Central memory CD8-positive, alpha-beta T cell (primary cell): Measurements from ENCODE around the gene TET3.

Experiments used
- ATAC-seq: fragments of 150-1000 bp; cut with Tn5 transposase; replicated peaks from 2 replicates; pipeline ENCODE4 v1.10.0; 2022; ENCODE audit warnings: mild to moderate bottlenecking, moderate FRiP score, moderate number of reproducible peaks; ENCODE audit not compliant: poor library complexity, severe bottlenecking; ENCODE audit errors: extremely low read depth
- DNase-seq, 2 donors: peaks; one replicate each; pipeline ENCODE4 v3.0.0; 2021; ENCODE audit warnings: low spot score in 2 of 2
- H3K27ac Mint-ChIP-seq: one replicate; pipeline ENCODE4 v1.8.0; 2022; ENCODE audit warnings: low read depth, mild to moderate bottlenecking, moderate library complexity, mixed read lengths
- H3K27me3 Mint-ChIP-seq: one replicate; pipeline ENCODE4 v1.8.0; 2022; ENCODE audit warnings: mixed read lengths
- H3K36me3 Mint-ChIP-seq: one replicate; pipeline ENCODE4 v1.8.0; 2022; ENCODE audit warnings: mild to moderate bottlenecking, moderate library complexity, mixed read lengths; ENCODE audit not compliant: insufficient read depth
- H3K4me1 Mint-ChIP-seq: one replicate; pipeline ENCODE4 v1.8.0; 2022; ENCODE audit warnings: mixed read lengths
- H3K4me3 Mint-ChIP-seq: one replicate; pipeline ENCODE4 v1.8.0; 2022; ENCODE audit warnings: mild to moderate bottlenecking, moderate library complexity, mixed read lengths
- H3K9me3 Mint-ChIP-seq: one replicate; pipeline ENCODE4 v1.8.0; 2022; ENCODE audit warnings: mixed read lengths

Gene TET3

DNA sequence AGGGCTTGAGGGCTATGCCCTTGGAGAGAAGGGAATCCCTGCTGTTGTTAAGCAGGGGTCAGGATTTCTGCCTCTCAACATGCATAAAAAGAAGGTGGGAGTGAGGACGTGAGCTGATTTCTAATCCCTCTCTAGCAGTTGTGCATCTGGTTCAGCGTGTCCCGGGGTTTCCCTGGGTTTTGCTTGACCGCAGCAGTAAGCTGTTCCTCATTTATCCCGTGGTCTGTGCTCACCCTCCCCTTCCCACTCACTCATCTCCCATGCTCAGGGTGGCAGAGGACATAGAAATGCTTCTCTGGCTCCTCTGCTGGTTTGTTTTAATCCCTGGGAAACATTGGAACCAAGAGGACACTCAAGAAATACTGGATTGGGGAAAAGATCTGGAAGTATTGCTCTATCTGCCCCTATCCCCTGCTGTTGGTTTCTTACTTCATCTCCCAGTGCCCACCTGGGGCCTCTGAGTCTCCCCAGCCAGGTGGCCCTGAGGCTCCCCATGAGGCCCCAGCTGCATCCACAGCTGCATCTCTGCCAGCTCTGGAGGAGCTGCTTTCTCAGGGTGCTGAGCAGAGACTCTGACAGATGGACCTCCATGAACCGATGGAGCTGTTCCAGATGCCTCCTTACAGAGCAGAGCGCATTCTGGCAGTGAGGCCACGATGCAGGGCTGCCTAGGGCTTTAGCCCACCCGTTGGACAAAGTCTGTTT lies 36.1 kb downstream of the TET3 start:
- DNase-seq (no peak), ATAC-seq (no peak)
- H3K4me1 Mint-ChIP-seq = peaks cover 40% of the 10 kb centered on the region
- H3K36me3 Mint-ChIP-seq = peaks cover 6% of the 10 kb centered on the region
- no peaks in the 10 kb centered on the region for H3K9me3 Mint-ChIP-seq
- no peaks in the 10 kb centered on the region for H3K27me3 Mint-ChIP-seq
- no peak overlapping the region for H3K27ac Mint-ChIP-seq
- H3K4me3 Mint-ChIP-seq = no peak overlapping the region

DNA sequence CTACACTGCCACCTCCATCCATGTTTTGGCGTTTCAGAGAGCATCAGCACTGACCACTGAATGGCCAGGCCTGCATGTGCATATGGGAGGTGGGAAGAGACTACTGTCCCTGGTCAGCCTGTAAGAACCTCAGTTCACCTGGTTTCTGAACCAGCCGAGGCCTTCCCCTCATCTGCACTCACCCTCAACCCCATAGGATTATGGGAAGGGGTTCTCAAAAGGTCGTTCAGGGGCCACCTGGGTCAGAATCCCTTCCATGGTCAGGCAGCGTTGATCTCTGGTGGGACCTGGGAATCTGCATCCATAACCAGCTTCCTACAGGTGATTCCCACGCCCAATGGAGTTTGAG lies 36.7 kb downstream of the TET3 start:
- H3K27ac Mint-ChIP-seq = no peak overlapping the region

DNA sequence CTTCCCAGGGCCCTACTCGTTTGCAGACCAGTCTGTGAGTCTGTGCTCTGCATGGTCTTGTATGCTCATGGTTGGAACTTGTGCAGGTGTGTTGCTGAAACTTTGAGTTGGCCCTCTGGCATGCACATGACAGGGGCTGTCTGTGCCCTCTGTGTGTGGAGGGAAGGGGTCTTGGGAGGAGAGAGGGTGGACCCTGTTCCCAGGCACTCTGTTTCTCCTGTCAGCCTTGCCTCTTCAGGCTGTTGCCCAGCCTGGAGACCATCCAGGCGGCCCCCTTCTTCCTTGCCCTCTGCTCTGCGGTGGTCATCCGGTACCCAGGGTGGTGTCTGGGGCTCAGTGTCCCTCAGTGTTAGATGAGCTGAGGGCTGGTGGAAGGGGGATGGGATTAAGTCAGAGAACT lies 39.5 kb downstream of the TET3 start:
- H3K9me3 Mint-ChIP-seq = no peaks in the 10 kb centered on the region
- DNase-seq (no peak), ATAC-seq (no peak)
- H3K27me3 Mint-ChIP-seq = no peaks in the 10 kb centered on the region
- H3K36me3 Mint-ChIP-seq = peaks cover 2% of the 10 kb centered on the region
- H3K27ac Mint-ChIP-seq = no peak overlapping the region
- no peak overlapping the region for H3K4me3 Mint-ChIP-seq
- H3K4me1 Mint-ChIP-seq = peaks cover 36% of the 10 kb centered on the region

More for the DNA sequence above, 36.7 kb downstream of the TET3 start:
- Mint-ChIP-seq H3K36me3 (peaks cover 6% of the 10 kb centered on the region), H3K4me1 (peaks cover 43% of the 10 kb centered on the region), H3K4me3 (no peak overlapping the region), H3K9me3 (no peaks in the 10 kb centered on the region), H3K27me3 (no peaks in the 10 kb centered on the region)
- no peak for DNase-seq
- ATAC-seq = no peak

DNA sequence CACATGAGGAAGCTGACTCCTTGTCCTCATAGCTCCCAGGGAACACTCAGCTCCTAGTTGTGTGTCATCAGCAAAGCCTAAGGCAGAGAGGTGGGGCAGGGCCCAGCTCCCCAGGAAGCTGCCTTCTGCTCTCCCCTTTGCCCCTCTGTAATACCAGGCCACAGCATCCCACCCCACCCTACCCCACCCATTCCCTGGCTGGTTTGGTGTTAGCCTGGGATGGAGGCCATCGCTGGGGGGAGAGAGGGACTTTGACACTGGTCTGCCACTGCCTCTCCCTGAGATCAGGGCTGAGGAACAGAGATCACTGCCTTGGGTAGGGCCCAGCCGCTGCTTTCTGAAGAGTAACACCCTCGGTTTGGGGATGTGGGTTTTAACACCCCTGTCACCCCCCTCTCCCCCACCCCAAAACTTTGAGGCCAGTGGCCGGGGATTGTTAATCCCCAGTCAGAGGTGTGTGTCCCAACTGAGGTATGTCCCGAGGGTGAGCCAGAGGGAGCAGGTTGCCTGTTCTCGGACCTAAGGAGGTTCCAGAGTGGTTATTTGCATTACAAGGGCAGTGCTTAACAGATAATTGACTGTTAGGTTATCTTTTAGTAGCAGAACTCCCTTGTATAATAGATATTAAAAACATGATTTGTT lies 41.4 kb downstream of the TET3 start:
- ATAC-seq = peak; percentile 68
- Mint-ChIP-seq H3K27me3 (no peaks in the 10 kb centered on the region), H3K4me1 (peaks cover 36% of the 10 kb centered on the region), H3K4me3 (peak overlapping the region; percentile 42), H3K36me3 (peaks cover 5% of the 10 kb centered on the region), H3K9me3 (no peaks in the 10 kb centered on the region), H3K27ac (peak overlapping the region; percentile 77)
- DNase-seq = no peak

DNA sequence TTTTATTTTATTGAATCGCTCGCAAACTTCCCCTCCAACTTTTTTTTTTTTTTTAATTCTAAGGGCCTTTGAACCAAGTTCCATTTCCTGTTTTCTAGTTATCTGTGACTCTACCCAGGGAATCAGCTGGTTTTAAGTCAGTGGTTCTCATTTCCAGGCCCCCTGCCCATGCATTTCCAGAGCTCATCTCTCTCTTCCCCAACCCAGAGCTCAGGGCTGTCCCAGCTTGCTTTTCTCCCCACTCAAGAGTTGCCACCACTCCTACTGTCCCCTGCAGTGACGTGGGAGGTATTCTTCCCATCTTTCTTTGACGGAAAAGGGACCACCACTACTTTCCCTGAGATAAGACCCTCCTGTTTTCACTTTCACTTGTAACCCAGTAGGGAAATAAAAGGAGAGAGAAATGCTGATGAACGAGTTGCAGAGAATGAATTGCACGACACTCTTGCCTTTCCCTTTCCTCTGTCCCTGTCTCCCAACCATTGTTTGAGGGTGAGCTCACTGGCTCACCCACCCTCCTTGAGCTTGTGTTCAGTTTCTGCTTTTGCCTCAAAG lies 42.1 kb downstream of the TET3 start:
- peak overlapping the region; percentile 42 for H3K4me3 Mint-ChIP-seq
- peak overlapping the region; percentile 77 for H3K27ac Mint-ChIP-seq
- peaks cover 4% of the 10 kb centered on the region for H3K36me3 Mint-ChIP-seq
- H3K9me3 Mint-ChIP-seq = no peaks in the 10 kb centered on the region
- DNase-seq (no peak), ATAC-seq (no peak)
- no peaks in the 10 kb centered on the region for H3K27me3 Mint-ChIP-seq
- peaks cover 41% of the 10 kb centered on the region for H3K4me1 Mint-ChIP-seq

DNA sequence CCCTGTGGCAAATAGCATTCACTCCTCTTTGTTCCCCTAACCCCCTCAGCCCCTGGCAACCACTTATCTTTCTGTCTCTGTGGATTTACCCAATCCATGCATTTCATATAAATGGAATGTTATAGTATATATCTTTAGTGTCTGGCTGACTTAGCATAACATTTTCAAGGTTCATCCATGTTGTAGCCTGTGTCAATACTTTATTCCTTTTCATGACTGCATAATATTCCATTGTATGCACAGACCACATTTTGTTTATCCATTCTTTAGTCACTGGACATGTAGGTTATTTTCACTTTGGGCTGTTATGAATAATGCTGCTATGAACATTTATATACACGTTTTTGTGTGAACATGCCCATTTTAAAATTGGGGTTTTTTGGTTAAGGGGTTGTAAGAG lies 42.8 kb downstream of the TET3 start:
- Mint-ChIP-seq H3K9me3 (no peaks in the 10 kb centered on the region), H3K27me3 (no peaks in the 10 kb centered on the region), H3K36me3 (peaks cover 11% of the 10 kb centered on the region), H3K4me3 (no peak overlapping the region), H3K27ac (peak overlapping the region; percentile 77), H3K4me1 (peaks cover 48% of the 10 kb centered on the region)
- DNase-seq (no peak), ATAC-seq (no peak)

DNA sequence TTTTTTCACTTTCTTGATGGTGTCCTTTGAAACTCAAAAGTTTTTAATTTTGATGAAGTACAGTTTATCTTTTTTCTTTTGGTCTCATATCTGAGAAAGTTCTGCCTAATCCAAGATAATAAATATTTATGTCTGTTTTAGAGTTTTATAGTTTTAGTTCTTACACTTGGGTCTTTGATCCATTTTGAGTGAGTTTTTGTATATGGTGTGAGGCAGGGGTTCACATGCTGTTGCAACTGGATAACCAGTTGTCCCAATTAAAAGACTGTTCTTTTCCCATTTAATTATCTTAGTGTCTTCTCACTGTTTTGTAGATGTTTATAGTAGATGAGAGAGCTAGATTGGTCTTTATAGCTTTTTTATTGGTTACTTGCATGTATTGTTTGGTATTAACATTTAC lies 43.6 kb downstream of the TET3 start:
- Mint-ChIP-seq H3K4me1 (peaks cover 55% of the 10 kb centered on the region), H3K4me3 (no peak overlapping the region)

DNA sequence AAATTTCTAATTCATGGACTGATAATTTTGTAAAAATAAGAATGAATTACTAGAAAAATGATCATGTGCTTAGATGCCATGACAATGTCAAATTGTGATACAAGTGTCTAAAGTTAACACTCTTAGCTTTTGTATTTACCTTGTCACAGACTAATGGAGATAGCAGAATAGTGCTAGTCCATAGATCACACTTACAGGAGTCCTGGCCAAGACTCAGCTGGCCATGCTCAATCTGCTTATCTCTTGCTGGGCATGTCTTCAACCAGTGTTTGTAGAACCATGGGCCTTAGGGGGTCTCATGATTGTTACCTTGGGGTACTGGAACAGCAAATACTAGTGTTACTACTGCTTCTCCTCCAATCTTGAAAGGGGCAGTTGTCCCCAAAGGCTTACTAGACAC lies 44.0 kb downstream of the TET3 start:
- ATAC-seq = no peak
- Mint-ChIP-seq H3K4me1 (peaks cover 57% of the 10 kb centered on the region), H3K27me3 (no peaks in the 10 kb centered on the region), H3K36me3 (peaks cover 13% of the 10 kb centered on the region), H3K27ac (no peak overlapping the region), H3K4me3 (no peak overlapping the region), H3K9me3 (no peaks in the 10 kb centered on the region)
- no peak for DNase-seq

More for the DNA sequence above, 43.6 kb downstream of the TET3 start:
- H3K9me3 Mint-ChIP-seq = no peaks in the 10 kb centered on the region
- no peak overlapping the region for H3K27ac Mint-ChIP-seq
- ATAC-seq (no peak), DNase-seq (no peak)
- peaks cover 12% of the 10 kb centered on the region for H3K36me3 Mint-ChIP-seq
- no peaks in the 10 kb centered on the region for H3K27me3 Mint-ChIP-seq

DNA sequence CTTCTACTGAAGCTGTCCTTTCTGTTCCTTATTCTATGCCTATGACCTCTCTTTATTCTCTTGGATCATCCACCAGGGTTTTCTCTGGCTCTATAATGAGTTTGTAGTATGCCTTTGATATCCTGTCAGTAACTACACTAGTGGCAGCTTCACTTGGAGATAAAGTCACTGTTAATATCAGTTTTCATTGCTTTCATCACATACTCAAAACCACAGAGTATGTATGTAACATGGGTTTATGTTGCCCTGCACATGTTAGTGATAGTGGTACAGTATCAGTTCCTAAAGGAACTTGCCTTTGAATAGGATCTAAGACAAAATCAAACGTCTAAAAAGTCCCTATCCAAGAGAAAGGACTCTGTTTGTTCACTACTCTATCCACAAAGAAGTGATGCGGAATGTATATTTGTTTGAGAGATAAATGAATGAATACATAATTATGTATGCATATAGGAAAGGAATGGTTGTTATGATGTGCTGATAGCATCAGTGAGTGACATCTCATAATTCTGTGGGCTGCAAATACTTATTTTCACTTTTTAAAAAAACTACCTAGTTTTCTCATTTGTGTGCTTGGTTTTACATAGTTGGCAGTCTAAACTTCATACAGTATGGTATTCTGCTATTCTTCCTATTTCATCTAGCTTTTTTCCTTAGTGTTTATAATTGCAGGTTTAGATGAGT lies 45.1 kb downstream of the TET3 start:
- Mint-ChIP-seq H3K4me3 (no peak overlapping the region), H3K36me3 (peaks cover 20% of the 10 kb centered on the region), H3K27ac (peak overlapping the region; percentile 94), H3K9me3 (no peaks in the 10 kb centered on the region), H3K27me3 (no peaks in the 10 kb centered on the region), H3K4me1 (peaks cover 62% of the 10 kb centered on the region)
- no peak for DNase-seq
- no peak for ATAC-seq

DNA sequence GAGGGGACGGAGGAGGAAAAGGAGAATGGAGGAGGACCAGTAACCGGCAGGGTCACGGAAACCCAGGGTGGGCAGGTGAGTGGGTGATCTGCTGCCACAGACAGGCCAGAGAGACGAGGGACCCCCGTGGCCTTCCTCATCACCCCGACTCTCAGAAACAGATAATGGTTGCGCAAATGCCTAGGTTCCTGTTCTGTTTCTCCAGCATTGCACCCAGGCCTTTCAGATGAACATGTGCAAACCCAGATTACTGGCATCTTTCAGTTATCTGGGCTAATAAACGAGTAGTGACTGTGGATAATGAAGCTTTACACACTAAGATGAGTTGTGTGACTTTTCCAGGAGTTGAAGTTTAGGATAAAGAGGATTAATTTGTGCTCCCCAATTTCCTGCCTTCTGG lies 46.5 kb downstream of the TET3 start:
- H3K4me3 Mint-ChIP-seq = peak overlapping the region; percentile 60
- no peaks in the 10 kb centered on the region for H3K9me3 Mint-ChIP-seq
- no peaks in the 10 kb centered on the region for H3K27me3 Mint-ChIP-seq
- peaks cover 20% of the 10 kb centered on the region for H3K36me3 Mint-ChIP-seq
- H3K4me1 Mint-ChIP-seq = peaks cover 65% of the 10 kb centered on the region
- peak overlapping the region; percentile 94 for H3K27ac Mint-ChIP-seq
- no peak for DNase-seq
- ATAC-seq = no peak

DNA sequence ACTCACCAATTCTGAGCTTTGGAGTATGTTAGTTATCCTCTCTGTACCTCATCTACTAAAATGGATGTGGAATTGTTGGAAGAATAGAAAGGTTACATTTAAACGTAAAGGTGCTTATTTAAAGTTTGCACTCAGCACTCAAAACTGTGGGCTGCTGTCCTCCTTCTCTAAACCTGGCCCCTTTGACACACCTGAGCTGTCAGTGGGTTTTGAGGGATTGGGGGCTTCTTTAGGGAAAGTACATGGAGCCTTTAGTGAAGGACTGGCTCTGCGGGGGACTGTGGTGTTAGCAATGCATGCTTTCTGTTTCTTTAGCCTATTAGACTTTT lies 47.2 kb downstream of the TET3 start:
- Mint-ChIP-seq H3K27ac (peak overlapping the region; percentile 94), H3K4me1 (peaks cover 65% of the 10 kb centered on the region), H3K9me3 (no peaks in the 10 kb centered on the region), H3K4me3 (peak overlapping the region; percentile 78), H3K27me3 (no peaks in the 10 kb centered on the region), H3K36me3 (peaks cover 20% of the 10 kb centered on the region)
- ATAC-seq = no peak
- DNase-seq = no peak

DNA sequence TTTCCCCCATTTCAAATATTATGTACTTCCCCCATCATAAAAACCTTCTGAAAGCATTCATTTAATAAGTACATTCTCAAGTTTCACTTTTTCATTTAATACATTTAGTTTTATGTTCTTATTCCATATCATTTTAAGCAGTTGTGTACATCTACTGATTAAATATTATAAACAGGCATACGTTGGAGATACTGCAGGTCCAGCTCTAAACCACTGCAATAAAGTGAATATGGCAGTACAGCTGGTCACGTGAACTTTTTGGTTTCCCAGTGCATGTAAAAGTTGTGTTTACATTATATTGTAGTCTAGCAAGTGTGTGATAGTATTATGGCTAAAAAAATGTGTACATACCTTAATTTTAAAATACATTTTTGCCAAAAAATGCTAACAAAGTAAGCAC lies 48.7 kb downstream of the TET3 start:
- Mint-ChIP-seq H3K27ac (peak overlapping the region; percentile 94), H3K36me3 (peaks cover 20% of the 10 kb centered on the region), H3K4me3 (peak overlapping the region; percentile 78), H3K27me3 (no peaks in the 10 kb centered on the region), H3K4me1 (peaks cover 76% of the 10 kb centered on the region), H3K9me3 (no peaks in the 10 kb centered on the region)
- ATAC-seq = no peak
- no peak for DNase-seq
